ENCODE results near the gene ABHD14A. TPM values are rescaled to one million over a fixed set of nuclear protein-coding genes. Genes with fewer than 3 reads are reported as not detected.
A peak's percentile ranks its signal among the peaks of the same experiment; 100 is the strongest.
"Not testable (repeated sequence)": the region's sequence is repeated elsewhere in the genome, so short reads cannot be mapped to it uniquely, and the experiment has no call there.

The ABHD14A gene
- total RNA-seq, 3 donors from 2014 or later = 6.3 to 14.8 (median 9.1) TPM

- Histone ChIP-seq H3K4me1 (ENCODE audit: low read depth) (peaks cover 22% of the 10 kb centered on the region), H3K9me3 (no peaks in the 10 kb centered on the region), H3K36me3 (ENCODE audit: low read depth) (no peaks in the 10 kb centered on the region), H3K4me3 (no peak overlapping the region)
- TF ChIP-seq CTCF (IDR thresholded peaks at IDR 0.05) = no peak
- intact Hi-C loops (cut with DNase I, micrococcal nuclease) = no loop called here
- DNase-seq = no peak
- ATAC-seq = no peak
These were observed 12.7 kb downstream of the ABHD14A start for GRCh38 chr3:51987568-51987967.

- DNase-seq (peak in 1 of 3 donors; percentile 30), ATAC-seq (no peak)
- no peak for TF ChIP-seq CTCF (IDR thresholded peaks at IDR 0.05)
- H3K4me1 ChIP-seq (ENCODE audit: low read depth) = peaks cover 18% of the 10 kb centered on the region
- H3K9me3 ChIP-seq = no peaks in the 10 kb centered on the region
- intact Hi-C loops (cut with DNase I, micrococcal nuclease) = no loop called here
- H3K4me3 ChIP-seq = no peak overlapping the region
- no peaks in the 10 kb centered on the region for H3K36me3 ChIP-seq (ENCODE audit: low read depth)
These were observed 13.7 kb downstream of the ABHD14A start for GRCh38 chr3:51988286-51989146.

GRCh38 chr3:51990501-51990971 is 15.7 kb downstream of the ABHD14A start:
- DNase-seq = peak in 1 of 3 donors; percentile 32
- intact Hi-C loops (cut with DNase I, micrococcal nuclease); H3K4me3 ChIP-seq; H3K36me3 ChIP-seq (ENCODE audit: low read depth); H3K9me3 ChIP-seq; ATAC-seq: not testable (repeated sequence)
- peaks cover 18% of the 10 kb centered on the region for H3K4me1 ChIP-seq (ENCODE audit: low read depth)

GRCh38 chr3:51992017-51992682 is 17.3 kb downstream of the ABHD14A start:
- ATAC-seq = no peak
- no peak for DNase-seq
- Histone ChIP-seq H3K36me3 (ENCODE audit: low read depth) (no peaks in the 10 kb centered on the region), H3K4me3 (no peak overlapping the region), H3K4me1 (ENCODE audit: low read depth) (peaks cover 16% of the 10 kb centered on the region), H3K9me3 (no peaks in the 10 kb centered on the region)
- intact Hi-C loops (cut with DNase I, micrococcal nuclease) = no loop called here
- TF ChIP-seq CTCF (IDR thresholded peaks at IDR 0.05) = no peak

- H3K4me1 ChIP-seq (ENCODE audit: low read depth) = peaks cover 16% of the 10 kb centered on the region
- H3K36me3 ChIP-seq (ENCODE audit: low read depth); H3K4me3 ChIP-seq; ATAC-seq; intact Hi-C loops (cut with DNase I, micrococcal nuclease); H3K9me3 ChIP-seq; DNase-seq: not testable (repeated sequence)
These were observed 18.8 kb downstream of the ABHD14A start for GRCh38 chr3:51993657-51994056.

- no peak for DNase-seq
- Histone ChIP-seq H3K4me3 (no peak overlapping the region), H3K4me1 (ENCODE audit: low read depth) (peaks cover 16% of the 10 kb centered on the region), H3K36me3 (ENCODE audit: low read depth) (no peaks in the 10 kb centered on the region), H3K9me3 (no peaks in the 10 kb centered on the region)
- ATAC-seq = no peak
- intact Hi-C loops (cut with DNase I, micrococcal nuclease) = no loop called here
- TF ChIP-seq CTCF (IDR thresholded peaks at IDR 0.05) = no peak
These were observed 19.7 kb downstream of the ABHD14A start for GRCh38 chr3:51994530-51994929.

Measured in mucosa of descending colon (tissue), 3 donors.